Ectodermal cell (in vitro differentiated cells): ENCODE data around the gene HERPUD1.
"Not testable (repeated sequence)": the region's sequence is repeated elsewhere in the genome, so short reads cannot be mapped to it uniquely, and the experiment has no call there.

Experiments used
- H3K27ac ChIP-seq: 2 replicates; pipeline ENCODE4 v1.7.0; 2013; ENCODE audit warnings: mild to moderate bottlenecking, low read depth, low read length; ENCODE audit not compliant: insufficient read depth, poor library complexity, severe bottlenecking
- H3K27me3 ChIP-seq: 2 replicates; pipeline ENCODE4 v1.7.0; 2013; ENCODE audit warnings: mild to moderate bottlenecking, low read length; ENCODE audit not compliant: insufficient read depth, control insufficient read depth, poor library complexity, severe bottlenecking
- H3K36me3 ChIP-seq: one replicate; pipeline ENCODE4 v1.7.0; 2013; ENCODE audit warnings: low read length; ENCODE audit not compliant: control insufficient read depth, insufficient read depth
- H3K4me1 ChIP-seq: one replicate; pipeline ENCODE4 v1.7.0; 2013; ENCODE audit warnings: low read length; ENCODE audit not compliant: control insufficient read depth, insufficient read depth
- H3K4me3 ChIP-seq: 2 replicates; pipeline ENCODE4 v1.7.0; 2013; ENCODE audit warnings: low read depth, low read length, control low read depth; ENCODE audit not compliant: insufficient read depth
- H3K9me3 ChIP-seq: 2 replicates; pipeline ENCODE4 v1.7.0; 2013; ENCODE audit warnings: mild to moderate bottlenecking, low read length, moderate library complexity; ENCODE audit not compliant: control insufficient read depth
- WGBS, 2 experiments: methylation state at CpG; one replicate each; pipeline ENCODE4 v1.1.7; 2013; ENCODE audit warnings: missing lambda C conversion rate in 2 of 2; 5-methylcytosine and 5-hydroxymethylcytosine counted together

HERPUD1 gene

DNA sequence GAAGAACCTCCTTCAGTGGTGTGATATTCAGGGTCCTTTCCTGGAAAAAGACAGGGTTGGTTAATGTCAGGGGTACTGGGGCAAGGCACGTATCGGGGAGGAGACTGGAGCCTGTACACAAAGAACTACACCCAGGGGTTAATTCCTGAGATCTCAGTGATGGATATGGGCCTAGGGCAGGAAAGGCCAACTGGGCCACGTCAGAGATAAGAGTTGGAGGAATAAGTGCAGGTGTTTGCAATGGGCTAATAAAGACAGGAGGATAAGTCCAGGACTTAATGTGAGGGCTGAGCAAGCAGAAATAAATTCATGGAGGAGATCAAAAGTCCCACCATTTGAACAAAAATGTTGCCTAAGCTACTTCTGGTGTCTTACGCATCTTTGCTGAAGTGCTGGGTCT is 10.4 kb upstream of the HERPUD1 start:
- H3K9me3 ChIP-seq, result no peaks in the 10 kb centered on the region
- no peaks in the 10 kb centered on the region for H3K4me1 ChIP-seq
- 89 to 93% methylated on average over 4 of the region's 4 CpGs for WGBS, 2 experiments
- H3K4me3 ChIP-seq, result no peak overlapping the region
- no peaks in the 10 kb centered on the region for H3K36me3 ChIP-seq
- no peak overlapping the region for H3K27ac ChIP-seq
- no peaks in the 10 kb centered on the region for H3K27me3 ChIP-seq

DNA sequence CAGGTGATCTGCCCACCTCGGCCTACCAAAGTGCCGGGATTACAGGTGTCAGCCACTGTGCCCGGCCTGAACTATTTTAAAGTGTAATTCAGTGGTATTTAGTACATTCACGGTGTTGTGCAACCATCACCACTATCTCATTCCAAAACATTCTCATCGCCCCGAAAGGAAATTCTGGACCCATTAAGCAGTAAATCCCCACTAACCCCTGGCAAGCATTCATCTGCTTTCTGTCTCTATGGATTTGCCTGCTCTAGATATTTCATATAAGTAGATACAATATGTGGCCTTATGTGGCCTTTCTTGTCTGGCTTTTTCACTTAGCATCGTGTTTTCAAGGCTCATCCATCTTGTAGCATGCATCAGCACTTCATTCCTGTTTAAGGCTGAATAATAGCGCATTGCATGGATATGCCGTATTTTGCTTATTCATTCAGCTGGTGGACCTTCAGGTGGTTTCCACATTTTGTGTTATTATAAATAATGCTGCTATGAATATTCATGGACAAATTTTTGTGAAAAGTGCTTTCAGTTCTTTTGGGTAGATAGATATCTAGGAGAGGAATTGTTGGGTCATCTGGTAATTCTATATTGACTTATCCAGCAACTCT is 8.4 kb upstream of the HERPUD1 start:
- 93 to 97% methylated on average over 9 of the region's 9 CpGs for WGBS, 2 experiments

DNA sequence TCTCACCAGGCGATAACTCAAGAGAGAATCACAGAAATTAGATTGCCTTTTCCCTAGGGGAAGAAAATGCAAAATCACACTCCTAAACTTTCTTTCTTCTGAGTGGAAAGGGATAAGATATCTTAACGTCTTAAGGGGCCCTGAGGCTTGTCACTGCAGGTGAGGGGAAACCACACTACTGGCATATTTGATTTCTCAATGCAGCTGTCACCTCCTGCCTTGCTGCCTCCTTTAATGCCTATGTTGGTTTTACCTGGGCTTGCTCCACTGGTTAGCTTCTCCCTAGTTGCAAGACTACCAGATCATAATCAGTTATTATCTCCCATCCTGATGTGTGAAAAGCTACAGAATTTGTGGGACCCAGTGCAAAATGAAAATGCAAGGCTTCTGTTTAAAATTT is 4.5 kb upstream of the HERPUD1 start:
- H3K36me3 ChIP-seq, result no peaks in the 10 kb centered on the region
- no peak overlapping the region for H3K4me3 ChIP-seq
- no peaks in the 10 kb centered on the region for H3K9me3 ChIP-seq
- no peaks in the 10 kb centered on the region for H3K27me3 ChIP-seq
- WGBS, 2 experiments, result 83 to 92% methylated on average over 2 of the region's 2 CpGs
- H3K4me1 ChIP-seq, result no peaks in the 10 kb centered on the region
- H3K27ac ChIP-seq, result no peak overlapping the region

More for the DNA sequence above, 8.4 kb upstream of the HERPUD1 start:
- Histone ChIP-seq H3K4me1 (no peaks in the 10 kb centered on the region), H3K36me3 (no peaks in the 10 kb centered on the region), H3K27ac (no peak overlapping the region), H3K27me3 (no peaks in the 10 kb centered on the region), H3K9me3 (no peaks in the 10 kb centered on the region), H3K4me3 (no peak overlapping the region)

DNA sequence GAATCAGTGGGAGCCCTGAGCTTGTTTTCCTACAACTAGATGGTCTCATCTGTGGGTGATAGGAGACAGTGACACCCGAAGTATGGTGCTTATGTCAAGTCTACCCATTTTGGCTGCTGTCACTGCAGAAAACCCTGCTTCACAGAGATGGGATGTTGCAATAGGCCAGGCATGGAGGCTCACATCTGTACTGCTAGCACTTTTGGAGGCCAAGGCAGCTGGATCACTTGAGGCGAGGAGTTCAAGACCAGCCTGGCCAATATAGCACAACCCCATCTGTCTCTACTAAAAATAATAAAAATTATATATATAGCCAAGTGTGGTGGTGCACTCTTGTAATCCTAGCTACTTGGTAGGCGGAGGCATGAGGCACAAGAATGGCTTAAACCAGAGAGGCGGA is 2.3 kb upstream of the HERPUD1 start:
- Histone ChIP-seq H3K36me3 (no peaks in the 10 kb centered on the region), H3K9me3 (no peaks in the 10 kb centered on the region), H3K4me1 (peaks cover 9% of the 10 kb centered on the region), H3K4me3 (no peak overlapping the region), H3K27me3 (no peaks in the 10 kb centered on the region), H3K27ac (no peak overlapping the region)
- WGBS, 2 experiments, result 93 to 97% methylated on average over 3 to 4 of the region's 4 CpGs

DNA sequence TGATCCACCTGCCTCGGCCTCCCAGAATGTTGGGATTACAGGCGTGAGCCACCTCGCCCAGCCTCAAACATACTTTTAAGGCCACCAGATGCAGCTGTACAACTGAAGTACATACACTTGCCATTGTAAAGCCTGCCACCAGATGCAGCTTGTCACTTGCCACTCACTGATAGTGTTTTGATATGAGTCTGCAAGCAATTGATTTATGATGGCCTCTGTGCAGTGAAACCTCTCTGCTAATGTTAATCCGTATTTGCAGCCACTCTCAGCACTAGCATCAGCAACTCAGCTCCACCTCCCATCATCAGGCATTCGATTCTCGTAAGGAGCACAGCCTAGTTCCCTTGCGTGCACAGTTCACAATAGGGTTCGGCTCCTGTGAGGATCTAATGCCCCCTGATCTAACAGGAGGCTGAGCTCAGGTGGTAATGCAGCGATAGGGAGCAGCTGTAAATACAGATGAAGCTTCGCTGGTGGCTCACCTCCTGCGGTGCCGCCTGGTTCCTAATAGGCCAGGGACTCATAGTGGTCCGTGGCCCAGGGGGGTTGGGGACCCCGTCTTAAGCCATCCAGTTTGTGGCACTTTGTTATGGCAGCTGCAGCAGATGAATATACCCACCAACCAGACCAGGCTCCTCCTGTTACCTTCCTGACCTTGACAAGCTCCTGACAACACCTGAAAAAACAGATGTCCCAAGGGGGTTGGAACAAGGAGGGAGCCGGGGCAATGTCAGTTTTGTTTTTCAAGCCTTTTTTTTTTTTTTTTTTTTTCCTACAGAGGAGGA is 1.3 kb upstream of the HERPUD1 start:
- H3K27ac ChIP-seq, result no peak overlapping the region

DNA sequence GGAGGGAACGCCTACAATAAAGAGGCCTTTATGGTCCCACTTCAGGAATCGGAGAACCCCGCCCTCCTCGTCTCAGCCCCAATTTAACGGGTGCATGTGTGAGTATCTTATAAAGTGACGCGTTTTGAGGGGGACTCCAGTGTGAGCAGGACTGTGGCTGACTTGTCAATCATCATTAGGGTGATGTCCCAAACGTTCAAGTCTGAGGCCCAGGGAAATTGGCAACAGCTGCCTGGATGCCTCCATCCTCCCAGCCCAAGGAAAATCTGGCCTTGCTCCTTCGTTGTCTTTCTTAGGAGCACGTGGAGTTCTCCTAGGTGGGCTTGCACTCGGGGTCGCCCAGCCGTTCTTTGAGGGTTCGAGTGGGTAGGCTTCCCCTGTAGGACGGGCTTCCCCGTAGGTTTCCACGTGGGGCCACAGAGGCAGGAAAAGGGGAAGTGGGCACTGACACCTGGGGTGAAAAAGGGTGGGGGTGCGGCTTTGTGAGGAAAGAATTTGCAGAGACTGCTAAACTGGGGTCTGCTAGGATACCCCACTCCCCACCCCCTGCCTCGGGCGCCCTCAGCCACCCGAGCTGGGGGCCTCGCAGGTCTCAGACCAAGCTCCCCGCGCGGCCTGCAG is 561 bp upstream of the HERPUD1 start:
- H3K27me3 ChIP-seq, result no peaks in the 10 kb centered on the region
- peak overlapping the region; percentile 60 for H3K4me3 ChIP-seq
- no peaks in the 10 kb centered on the region for H3K9me3 ChIP-seq
- H3K27ac ChIP-seq, result peak overlapping the region; percentile 90
- 46 to 48% methylated on average over 25 of the region's 25 CpGs for WGBS, 2 experiments
- no peaks in the 10 kb centered on the region for H3K36me3 ChIP-seq
- peaks cover 9% of the 10 kb centered on the region for H3K4me1 ChIP-seq

More for the DNA sequence above, 1.3 kb upstream of the HERPUD1 start:
- no peak overlapping the region for H3K4me3 ChIP-seq
- 88 to 89% methylated on average over 15 of the region's 15 CpGs for WGBS, 2 experiments
- H3K27me3 ChIP-seq, result no peaks in the 10 kb centered on the region
- H3K36me3 ChIP-seq, result no peaks in the 10 kb centered on the region
- H3K9me3 ChIP-seq, result no peaks in the 10 kb centered on the region
- peaks cover 9% of the 10 kb centered on the region for H3K4me1 ChIP-seq

DNA sequence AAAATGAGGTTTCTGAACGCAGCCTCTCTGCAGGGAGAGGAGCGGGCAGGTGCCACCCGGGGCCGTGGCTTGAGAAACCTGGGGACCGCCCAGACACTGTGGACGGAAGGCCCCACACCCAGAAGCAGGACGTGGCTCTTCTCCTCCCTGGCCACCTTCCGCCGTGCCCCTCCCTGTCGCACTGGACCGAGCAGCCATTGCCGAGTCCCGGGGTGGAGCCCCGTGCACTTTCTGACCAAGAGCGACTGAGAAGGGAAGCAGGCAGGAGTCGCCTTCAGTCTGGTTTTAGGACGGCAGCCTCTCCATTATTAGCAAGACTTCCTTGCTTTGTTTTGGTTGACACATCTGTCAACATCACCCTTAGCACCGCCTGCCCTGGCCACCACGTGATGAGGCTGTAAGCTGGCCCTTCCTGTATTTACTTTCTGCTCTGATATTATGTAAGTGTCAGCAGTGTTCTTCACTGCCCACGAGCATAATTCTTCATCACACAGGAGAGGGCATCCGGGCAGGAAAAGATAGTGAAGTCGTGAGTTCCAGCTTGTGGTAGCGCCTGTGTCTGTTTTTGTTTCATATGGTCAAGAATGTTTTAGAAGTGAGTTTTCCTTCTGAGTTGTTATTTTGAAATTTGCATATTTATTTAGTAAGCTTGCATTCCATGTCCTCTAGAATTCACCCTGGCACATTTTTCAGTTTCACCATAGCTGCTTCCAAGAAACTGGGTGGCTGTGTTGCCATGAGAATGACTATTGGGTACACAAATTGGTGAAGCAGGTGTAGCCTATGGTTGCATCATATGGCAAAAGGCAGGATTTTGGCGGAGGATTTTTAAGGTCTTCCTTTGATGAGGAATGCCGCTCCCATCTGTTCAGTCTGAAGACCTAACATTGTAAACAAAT is 1.0 kb downstream of the HERPUD1 start:
- peak overlapping the region; percentile 90 for H3K27ac ChIP-seq
- 8 to 10% methylated on average over 25 of the region's 25 CpGs for WGBS, 2 experiments

DNA sequence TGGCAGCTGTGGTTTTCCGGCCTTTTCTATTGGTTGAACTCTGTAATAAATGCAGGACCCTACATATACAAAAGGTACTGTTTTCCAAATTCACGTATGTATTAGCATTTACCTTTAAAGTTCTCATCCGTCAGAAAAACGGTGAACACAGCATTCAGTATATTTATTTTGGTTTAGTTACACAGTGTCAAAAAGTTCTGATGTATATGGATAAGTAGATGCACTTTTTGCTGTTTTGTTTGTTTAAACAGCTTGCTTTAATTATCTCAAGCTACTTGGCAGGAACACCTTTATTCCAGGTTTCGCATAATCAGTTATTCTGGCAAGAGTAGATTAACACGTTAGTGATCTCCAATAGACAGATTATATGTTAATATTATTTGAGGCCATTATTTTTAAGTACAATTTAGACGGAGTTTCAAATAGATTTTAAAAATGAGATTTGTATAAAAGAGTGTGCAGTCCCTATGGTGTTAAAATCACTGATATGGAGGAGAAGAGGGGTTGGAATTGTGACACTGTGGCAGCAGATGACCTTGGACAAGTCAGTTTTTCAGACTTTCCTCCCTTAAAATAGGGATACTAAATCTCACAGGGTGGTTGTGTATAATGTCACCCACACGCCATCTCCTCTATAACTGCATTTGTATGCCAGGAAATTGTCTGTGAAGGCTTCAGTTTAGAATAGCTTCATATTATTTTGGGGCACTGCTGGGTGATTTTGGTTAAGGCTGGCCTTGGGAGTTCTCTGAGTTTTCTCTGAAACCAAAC is 2.1 kb downstream of the HERPUD1 start:
- H3K27me3 ChIP-seq, result no peaks in the 10 kb centered on the region
- H3K9me3 ChIP-seq, result no peaks in the 10 kb centered on the region
- H3K4me1 ChIP-seq, result peaks cover 9% of the 10 kb centered on the region
- WGBS, 2 experiments, result 73 to 84% methylated on average over 6 to 8 of the region's 8 CpGs
- H3K27ac ChIP-seq, result no peak overlapping the region
- H3K4me3 ChIP-seq, result peak overlapping the region; percentile 60
- H3K36me3 ChIP-seq, result peaks cover 3% of the 10 kb centered on the region

More for the DNA sequence above, 1.0 kb downstream of the HERPUD1 start:
- H3K4me1 ChIP-seq, result peaks cover 9% of the 10 kb centered on the region
- H3K9me3 ChIP-seq, result no peaks in the 10 kb centered on the region
- H3K36me3 ChIP-seq, result no peaks in the 10 kb centered on the region
- peak overlapping the region; percentile 60 for H3K4me3 ChIP-seq
- no peaks in the 10 kb centered on the region for H3K27me3 ChIP-seq

DNA sequence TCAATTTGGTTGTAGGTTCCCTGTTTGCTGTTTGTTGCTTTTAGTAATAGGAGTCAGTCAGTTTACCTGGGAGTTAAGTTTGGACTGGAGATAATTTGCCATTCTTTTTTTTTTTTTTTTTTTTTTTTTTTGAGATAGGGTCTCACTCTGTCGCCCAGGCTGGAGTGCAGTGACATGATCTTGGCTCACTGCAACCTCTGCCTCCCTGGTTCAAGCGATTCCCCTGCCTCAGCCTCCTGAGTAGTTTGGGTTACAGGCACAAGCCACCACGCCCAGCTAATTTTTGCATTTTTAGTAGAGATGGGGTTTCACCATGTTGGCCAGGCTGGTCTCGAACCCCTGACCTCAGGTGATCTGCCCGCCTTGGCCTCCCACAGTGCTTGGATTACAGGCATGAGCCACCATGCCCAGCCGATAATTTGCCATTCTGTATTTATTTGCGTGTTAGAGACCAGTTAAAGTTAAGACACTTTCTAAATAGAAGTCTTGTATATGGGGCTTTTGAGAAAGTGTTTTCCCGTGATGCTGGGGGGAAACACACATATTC is 2.7 kb downstream of the HERPUD1 start:
- not testable (repeated sequence) for H3K27ac ChIP-seq, H3K27me3 ChIP-seq, H3K9me3 ChIP-seq, H3K36me3 ChIP-seq, H3K4me3 ChIP-seq, H3K4me1 ChIP-seq
- 90 to 95% methylated on average over 7 to 8 of the region's 8 CpGs for WGBS, 2 experiments
